ENCODE results near the gene DNM3. TPM values are rescaled to one million over a fixed set of nuclear protein-coding genes. Genes with fewer than 3 reads are reported as not detected.

Gene DNM3
- total and polyA plus RNA-seq, 9 of the 15 experiments (the other 6 are each of a cell fraction or from before 2014, with no cell fraction given) = 0.08 to 0.36 (median 0.22) TPM; not detected in 1

DNA sequence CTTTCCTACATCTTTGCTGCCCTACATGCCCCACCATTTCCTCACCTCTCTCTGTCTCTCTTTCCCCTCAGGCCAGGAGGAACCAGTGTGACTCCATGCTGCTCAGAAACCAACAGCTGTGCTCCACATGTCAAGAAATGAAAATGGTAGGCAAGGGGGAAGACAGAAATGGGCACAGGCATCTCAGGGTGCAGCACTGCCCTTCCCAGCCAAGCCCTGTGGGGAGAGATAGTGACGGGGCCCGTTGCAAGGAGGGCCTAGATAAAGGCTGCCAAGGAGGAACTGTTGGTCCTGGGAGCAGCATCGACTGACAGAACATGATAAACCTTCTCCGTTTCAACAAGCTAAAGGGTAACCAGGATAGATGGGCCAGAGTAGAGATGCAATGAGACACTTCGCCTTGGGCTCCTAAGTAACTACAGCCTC, 615.1 kb downstream of the DNM3 start (continued):
- TF ChIP-seq ATF3 (IDR thresholded peaks at IDR 0.05) (no peak), ATF3 (CRISPR knock-in tag; conservative IDR thresholded peaks at IDR 0.05) (0 out of 2 replicates have a peak, but pooled peaks have one; percentile 34), SOX6 (IDR thresholded peaks at IDR 0.05) (peak; percentile 80), ZNF436 (CRISPR knock-in tag; IDR thresholded peaks at IDR 0.05) (no peak), ZBTB8A (IDR thresholded peaks at IDR 0.05; ENCODE audit: partially characterized antibody) (no peak), NCOA6 (IDR thresholded peaks at IDR 0.05) (no peak), CHAMP1 (IDR thresholded peaks at IDR 0.05) (peak; percentile 84), MTA3 (IDR thresholded peaks at IDR 0.05; ENCODE audit: borderline replicate concordance) (peak; percentile 82; the same call in 1 of the 2 replicates), NEUROD1 (IDR thresholded peaks at IDR 0.05; ENCODE audit: borderline replicate concordance, low read depth, low read length, partially characterized antibody) (peak; percentile 63), MNT (conservative IDR thresholded peaks at IDR 0.05) (peak in 1 of 2 experiments; percentile 48; a peak in 1 of 4 replicates), NR2C2 (CRISPR knock-in tag; IDR thresholded peaks at IDR 0.05) (no peak), NR2C2 (tag; IDR thresholded peaks at IDR 0.05) (no peak), KLF13 (tag; IDR thresholded peaks at IDR 0.05; ENCODE audit: borderline replicate concordance, low read depth) (0 out of 2 replicates have a peak, but pooled peaks have one; percentile 28), ETV5 (CRISPR knock-in tag; IDR thresholded peaks at IDR 0.05; ENCODE audit: low read depth) (peak; percentile 68; the same call in 1 of the 2 replicates), RREB1 (CRISPR knock-in tag; IDR thresholded peaks at IDR 0.05) (peak; percentile 84)
- TF ChIP-seq, protein P1, sequence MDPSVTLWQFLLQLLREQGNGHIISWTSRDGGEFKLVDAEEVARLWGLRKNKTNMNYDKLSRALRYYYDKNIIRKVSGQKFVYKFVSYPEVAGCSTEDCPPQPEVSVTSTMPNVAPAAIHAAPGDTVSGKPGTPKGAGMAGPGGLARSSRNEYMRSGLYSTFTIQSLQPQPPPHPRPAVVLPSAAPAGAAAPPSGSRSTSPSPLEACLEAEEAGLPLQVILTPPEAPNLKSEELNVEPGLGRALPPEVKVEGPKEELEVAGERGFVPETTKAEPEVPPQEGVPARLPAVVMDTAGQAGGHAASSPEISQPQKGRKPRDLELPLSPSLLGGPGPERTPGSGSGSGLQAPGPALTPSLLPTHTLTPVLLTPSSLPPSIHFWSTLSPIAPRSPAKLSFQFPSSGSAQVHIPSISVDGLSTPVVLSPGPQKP (CRISPR knock-in tag; IDR thresholded peaks at IDR 0.05) = no peak
